GM15510 (cell line): ENCODE data around the gene DDX39A.

ENCODE experiments used
- POLR2A ChIP-seq: IDR thresholded peaks from 3 replicates; pipeline ENCODE4 v1.6.1; 2011; ENCODE audit warnings: borderline replicate concordance; ENCODE audit not compliant: insufficient read length; ENCODE audit errors: extremely low read depth

The DDX39A gene

DNA sequence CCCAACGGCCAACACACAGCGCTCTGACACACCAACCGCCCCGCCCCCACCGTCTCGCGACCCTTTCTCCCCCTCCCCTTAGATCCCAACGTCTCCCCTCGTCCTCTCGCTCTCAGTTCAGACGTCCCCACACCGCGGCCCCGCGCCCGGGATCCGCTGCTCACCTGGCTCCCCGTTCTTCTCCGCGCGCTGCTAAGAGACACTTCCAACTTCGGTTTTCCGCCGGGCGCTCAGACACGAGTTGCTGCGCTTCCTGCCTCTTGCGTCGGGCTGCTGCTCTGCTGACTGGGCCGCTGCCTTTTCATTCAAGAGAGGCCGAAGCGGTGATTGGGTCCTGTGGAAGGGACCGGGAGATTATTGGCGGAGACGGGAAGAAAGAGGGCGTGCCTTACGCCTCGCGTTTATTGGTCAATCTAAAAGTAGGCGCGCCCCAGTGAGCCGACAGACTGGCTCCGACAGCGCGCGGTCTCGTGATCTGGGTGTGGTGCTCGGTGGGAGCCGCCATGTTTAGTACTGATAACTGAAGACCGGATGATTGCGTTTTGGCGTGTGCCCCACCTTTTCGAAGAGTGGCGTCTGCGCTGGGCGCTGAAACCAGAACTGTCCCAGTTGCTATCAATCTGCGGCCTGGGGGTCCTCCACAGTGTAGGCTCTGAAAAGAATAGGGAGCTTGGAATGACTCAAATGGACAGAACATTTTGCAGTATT is at the start of gene DDX39A:
TSS of gene DDX39A (minus strand) at position 236 of the 708 bp plus-strand sequence. CDS start 6,121 bp downstream, outside the sequence.
- TF ChIP-seq POLR2A: peak; percentile 91

DNA sequence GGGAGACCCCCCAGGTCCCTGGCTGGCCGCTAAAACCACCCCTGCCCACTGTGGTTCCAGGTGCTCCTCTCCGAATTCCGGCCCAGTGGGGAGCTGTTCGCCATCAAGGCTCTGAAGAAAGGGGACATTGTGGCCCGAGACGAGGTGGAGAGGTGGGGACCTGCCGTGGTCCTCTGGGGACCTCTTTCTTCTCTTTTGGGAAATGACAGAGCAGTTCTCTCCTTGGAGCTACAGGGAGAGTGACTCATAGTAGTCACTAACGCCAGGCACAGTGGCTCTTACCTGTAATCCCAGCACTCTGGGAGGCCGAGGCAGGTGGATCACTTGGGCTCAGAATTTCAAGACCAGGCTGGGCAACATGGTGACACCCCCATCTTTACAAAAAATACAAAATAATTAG is 48.7 kb upstream of the DDX39A start:
- TF ChIP-seq POLR2A: no peak

DNA sequence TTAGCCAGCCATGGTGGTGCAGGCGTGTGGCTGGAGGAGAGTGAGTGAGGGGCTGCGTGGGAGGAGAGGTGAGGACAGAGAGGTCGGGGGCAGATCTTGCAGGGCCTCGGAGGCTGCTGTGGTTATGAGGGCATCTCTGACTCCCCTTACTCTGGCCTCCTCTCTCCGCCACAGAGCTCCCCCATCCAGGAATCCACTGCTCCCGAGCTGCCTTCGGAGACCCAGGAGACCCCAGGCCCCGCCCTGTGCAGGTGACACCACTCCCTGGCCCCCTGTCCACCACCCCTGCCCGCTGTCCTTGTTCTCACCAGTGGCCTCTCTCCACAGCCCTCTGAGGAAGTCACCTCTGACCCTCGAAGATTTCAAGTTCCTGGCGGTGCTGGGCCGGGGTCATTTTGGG is 48.2 kb upstream of the DDX39A start:
- no peak for TF ChIP-seq POLR2A

DNA sequence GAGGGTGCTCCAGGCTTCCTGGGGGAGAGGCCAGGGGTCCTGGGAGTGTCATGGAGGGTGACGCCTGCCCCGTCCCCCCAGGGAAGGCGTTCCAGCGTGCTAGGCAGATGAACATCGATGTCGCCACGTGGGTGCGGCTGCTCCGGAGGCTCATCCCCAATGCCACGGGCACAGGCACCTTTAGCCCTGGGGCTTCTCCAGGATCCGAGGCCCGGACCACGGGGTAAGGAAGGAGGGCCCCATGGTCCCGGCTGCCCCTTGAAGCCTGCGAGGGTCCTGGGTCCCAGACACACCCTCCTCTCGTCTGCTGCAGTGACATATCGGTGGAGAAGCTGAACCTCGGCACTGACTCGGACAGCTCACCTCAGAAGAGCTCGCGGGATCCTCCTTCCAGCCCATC is 44.6 kb upstream of the DDX39A start:
- no peak for TF ChIP-seq POLR2A

DNA sequence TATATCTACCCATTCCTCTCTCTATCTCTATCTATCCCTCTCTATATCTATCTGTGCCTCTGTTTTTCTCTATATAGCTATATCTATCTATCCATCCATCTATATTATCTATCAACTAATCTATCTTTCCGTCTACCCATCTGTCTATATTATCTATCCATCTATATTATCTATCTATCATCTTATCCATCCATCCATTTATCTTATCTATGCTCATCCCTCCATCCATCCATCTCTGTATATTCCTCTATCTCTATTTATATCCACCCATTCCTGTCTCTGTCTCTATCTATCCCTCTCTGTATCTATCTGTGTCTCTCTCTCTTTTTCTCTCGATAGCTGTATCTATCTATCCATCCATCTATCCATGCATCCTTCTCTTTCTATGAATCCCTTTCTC is 41.8 kb upstream of the DDX39A start:
- TF ChIP-seq POLR2A: no peak

DNA sequence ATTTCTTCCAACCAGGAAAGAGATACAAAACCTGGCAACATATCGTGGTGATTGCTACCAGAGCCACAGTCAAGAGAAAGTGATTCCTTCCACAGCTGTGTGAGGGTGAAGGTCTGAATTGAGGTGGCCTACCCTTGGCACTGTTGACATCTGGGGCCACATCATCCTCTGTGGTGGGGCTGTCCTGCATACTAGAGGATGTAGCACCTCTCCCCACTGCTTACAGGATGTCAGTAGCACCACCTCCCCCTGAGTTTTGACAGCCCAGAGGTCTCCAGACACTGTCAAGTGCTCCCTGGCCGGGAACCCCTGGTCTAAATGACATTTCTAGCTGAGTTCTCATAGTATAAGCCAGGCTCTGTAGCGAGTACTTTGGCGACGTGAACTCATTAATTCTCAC is 40.6 kb upstream of the DDX39A start:
- TF ChIP-seq POLR2A: no peak

DNA sequence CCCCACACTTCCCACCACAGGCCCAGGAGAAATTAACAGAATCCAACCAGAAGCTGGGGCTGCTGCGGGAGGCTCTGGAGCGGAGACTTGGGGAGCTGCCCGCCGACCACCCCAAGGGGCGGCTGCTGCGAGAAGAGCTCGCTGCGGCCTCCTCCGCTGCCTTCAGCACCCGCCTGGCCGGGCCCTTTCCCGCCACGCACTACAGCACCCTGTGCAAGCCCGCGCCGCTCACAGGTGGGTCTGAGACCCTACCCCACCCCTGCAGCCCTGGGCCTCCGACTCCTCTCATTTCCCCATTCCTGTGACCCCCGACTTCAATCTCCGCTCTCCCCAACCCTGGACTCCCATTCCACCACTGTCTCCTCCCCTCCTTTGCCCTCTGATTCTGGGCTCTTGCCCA is 31.7 kb upstream of the DDX39A start:
- no peak for TF ChIP-seq POLR2A

DNA sequence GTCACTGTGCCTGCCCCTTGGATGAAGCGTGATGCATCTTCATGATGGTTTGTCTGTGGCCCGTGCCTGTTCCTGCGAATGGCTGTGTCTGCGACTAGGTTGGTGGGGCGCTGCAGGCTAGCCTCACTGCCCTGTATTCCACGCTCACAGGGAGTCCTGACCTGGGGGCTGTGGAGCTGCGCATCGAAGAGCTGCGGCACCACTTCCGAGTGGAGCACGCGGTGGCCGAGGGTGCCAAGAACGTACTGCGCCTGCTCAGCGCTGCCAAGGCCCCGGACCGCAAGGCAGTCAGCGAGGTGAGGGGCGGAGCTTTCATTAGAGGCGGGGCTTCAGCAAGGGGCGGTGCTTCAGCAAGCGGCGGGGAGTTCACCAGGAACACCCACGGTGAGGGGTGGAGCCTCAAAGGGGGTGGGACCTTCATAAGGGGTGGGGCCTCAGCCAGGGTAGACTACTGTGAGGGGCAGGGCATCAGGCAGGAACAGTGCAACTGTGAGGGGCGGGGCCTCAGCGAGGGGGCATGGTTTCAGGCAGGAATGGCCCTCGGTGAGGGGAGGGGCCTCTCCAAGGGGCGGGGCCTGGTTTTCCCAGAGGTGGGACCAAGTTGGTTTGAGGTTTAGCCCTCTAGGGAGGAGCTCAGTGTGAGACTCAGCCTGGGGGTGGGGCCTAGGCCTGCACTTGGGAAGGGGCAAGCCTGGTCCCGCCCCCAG is 31.2 kb upstream of the DDX39A start:
- no peak for TF ChIP-seq POLR2A

DNA sequence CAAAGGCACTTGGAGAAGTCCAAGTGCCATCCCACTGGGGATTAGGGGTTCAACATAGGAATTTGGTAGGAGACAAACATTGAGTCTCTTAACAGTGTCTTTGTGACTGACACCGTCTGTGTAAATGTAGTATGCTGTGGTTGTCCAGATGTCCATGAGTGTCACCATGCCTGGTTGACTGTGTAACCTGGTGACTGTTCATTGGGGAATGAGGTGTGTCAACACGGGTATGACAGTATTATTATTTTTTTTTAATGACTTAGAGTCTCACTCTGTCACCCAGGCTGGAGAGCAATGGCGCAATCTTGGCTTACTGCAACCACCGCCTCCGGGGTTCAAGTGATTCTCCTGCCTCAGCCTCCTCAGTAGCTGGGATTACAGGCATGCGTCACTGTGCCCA is 30.2 kb upstream of the DDX39A start:
- TF ChIP-seq POLR2A: no peak

DNA sequence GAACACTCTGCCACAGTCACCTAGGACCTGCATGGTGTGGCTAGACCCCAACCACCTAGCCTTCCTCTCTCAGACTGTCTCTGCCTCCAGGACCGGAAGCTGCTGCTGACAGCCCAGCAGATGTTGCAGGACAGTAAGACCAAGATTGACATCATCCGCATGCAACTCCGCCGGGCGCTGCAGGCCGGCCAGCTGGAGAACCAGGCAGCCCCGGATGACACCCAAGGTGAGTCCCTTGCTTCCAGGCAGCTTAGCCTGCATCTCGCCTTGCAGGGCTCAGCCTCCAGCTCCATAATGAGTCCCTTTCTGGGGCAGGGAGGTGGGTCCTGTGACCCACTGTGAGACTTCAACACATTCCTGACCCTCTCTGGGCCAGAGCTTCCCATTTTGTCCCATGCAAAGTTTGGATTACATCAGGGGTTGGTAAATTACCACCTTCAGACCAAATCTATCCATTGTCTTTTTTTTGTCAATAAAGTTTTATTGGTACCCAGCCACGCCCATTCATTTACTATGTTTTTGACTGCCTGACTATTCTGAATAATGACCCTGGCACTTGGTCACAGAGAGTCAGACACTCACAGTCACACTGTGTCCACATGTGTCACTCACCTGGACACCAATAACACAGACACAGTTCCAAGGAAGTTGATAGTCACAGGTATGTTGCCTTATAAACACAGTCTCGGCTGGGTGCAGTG is 27.3 kb upstream of the DDX39A start:
- TF ChIP-seq POLR2A: no peak

DNA sequence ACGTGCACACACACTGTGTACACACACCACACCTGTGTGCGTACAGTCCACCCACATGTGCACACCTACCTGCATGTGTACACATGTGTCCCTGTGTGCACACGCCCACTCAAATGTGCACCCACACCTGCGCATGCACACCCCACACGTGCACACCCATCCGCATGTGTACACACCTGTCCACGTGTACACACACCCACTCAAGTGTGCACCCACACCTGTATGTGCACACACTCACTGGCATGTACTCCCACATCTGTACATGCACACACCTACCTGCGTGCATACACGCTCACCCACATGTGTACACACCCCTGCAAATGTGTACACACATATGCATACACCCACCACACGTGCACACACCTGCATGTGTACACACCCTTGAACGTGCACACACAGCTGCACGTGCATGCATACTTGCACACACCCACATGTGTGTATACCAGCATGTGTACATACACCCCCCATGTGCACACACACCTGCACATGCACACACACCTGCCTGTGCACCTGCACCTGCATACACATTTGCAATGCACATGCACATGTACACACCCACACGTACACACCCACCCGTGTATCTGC is 24.6 kb upstream of the DDX39A start:
- TF ChIP-seq POLR2A: no peak

DNA sequence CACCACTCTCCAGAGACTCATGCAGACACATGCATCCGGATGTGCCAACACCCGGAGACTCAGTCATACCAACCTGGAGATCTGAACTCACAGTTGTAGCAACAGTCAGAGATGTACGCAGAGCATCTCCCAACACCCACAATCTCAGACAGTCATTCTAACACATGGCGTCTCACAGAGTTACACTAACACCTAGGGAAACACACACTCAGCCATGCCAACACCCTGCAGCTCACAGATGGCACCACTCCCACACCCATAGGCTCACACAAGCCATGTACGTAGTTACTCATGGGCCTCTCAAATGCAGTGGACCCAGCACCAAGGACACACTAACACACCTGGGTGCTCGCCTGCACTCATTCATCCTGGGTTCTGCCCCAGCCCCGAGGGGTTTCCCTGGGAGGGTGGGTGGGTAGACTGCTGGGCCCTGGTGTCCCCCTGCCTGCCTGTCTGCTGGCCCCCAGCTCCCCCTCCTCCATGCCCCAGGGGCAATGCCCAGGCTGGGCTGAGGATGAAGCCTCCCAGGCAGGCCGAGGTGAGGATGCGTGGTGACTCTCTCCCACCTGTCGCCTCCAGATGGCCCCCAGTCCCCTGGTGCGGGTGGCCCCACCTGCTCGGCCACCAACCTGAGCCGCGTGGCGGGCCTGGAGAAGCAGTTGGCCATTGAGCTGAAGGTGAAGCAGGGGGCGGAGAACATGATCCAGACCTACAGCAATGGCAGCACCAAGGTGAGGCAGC is 23.9 kb upstream of the DDX39A start:
- no peak for TF ChIP-seq POLR2A

DNA sequence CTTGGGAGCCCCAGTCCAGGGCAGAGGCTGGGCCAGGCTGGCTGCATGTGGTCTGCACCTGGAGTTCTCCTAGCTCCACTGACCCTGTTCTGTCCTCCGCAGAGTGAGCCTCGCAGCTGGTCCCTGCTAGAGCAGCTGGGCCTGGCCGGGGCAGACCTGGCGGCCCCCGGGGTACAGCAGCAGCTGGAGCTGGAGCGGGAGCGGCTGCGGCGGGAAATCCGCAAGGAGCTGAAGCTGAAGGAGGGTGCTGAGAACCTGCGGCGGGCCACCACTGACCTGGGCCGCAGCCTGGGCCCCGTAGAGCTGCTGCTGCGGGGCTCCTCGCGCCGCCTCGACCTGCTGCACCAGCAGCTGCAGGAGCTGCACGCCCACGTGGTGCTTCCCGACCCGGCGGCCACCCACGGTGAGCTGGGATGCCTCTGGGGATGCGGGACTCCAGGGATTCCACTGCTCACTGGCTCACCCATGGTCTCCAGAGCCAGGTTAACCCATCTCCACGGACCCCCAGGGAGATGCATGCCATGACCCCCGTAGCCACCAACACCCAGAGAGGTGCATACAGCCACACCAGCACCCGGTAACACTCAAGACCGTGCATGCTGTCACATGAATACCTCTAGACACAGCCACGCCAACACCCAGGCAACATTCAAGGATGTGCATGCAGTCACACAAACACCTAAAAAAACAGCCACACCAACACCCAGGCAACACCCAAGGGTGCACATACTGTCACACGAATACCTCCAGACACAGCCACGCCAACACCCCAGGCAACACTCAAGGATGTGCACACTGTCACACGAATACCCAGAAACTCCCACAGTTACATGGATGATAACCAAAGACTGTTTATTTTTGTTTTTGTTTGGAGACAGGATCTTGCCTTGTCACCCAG is 22.1 kb upstream of the DDX39A start:
- TF ChIP-seq POLR2A: no peak

DNA sequence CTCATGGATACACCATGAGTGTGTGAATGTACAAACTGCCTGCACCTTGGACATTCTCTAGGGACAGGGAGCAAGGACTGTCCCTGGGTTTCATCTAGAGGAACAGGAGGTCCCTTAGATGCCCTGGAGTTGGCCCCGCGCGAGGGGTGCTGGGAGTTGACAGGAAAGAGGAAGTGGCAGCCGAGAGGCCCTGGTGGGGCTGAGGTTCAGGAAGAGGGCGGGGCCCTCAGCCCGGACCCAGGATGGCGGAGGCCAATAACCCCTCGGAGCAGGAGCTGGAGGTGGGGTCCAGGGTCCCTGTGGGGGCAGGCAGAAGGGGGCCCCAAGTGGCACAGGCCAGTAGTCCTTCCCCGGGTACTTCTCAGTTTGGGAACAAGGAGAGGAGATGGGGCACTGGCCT is 20.9 kb upstream of the DDX39A start:
- peak; percentile 80 for TF ChIP-seq POLR2A

DNA sequence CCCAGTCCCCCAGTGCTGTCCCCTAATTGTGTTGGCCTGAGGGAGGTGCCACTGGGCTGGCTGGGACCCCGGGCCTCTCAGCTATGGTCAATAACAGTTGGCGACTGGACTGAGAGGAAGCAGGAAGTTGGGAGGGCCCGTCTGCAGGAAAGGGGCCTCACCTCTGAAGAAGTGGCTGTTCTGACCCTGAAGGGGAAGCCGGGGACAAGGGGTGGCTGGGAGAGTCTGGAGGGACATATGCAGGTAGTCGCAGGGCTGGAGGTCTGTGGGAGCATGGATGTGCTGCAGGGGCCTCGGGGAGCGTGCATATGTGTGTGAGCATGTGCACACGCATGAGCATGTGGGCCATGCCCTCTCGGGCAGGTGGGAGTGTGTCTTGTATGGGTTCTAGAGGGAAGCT is 19.9 kb upstream of the DDX39A start:
- no peak for TF ChIP-seq POLR2A
